ENCODE data around the gene RNASE1. TPM values are rescaled to one million over a fixed set of nuclear protein-coding genes. Genes with fewer than 3 reads are reported as not detected.

RNASE1 gene
- total RNA-seq, 1 donor from 2014 or later, result not detected

GRCh38 chr14:20798932-20799331 is 3.7 kb downstream of the RNASE1 start:
- peaks cover 18% of the 10 kb centered on the region for H3K4me1 ChIP-seq
- H3K36me3 ChIP-seq, result no peaks in the 10 kb centered on the region
- no peak overlapping the region for H3K4me3 ChIP-seq
- Mint-ChIP-seq H3K4me1 (peaks cover 16% of the 10 kb centered on the region), H3K27me3 (ENCODE audit: insufficient read depth, low read depth) (peaks cover 4% of the 10 kb centered on the region), H3K27ac (no peak overlapping the region), H3K36me3 (no peaks in the 10 kb centered on the region), H3K9me3 (no peaks in the 10 kb centered on the region), H3K4me3 (no peak overlapping the region)
- no peaks in the 10 kb centered on the region for H4K20me1 ChIP-seq (ENCODE audit: low read depth)
- H3K27me3 ChIP-seq, result no peaks in the 10 kb centered on the region
- no peaks in the 10 kb centered on the region for H3K79me2 ChIP-seq (ENCODE audit: low read depth)
- TF ChIP-seq EZH2phosphoT487 (IDR thresholded peaks at IDR 0.05) (no peak), EZH2 (IDR thresholded peaks at IDR 0.05) (no peak), CTCF (IDR thresholded peaks at IDR 0.05) (no peak)
- peak overlapping the region; percentile 67 for H3K4me2 ChIP-seq
- H3F3A ChIP-seq (ENCODE audit: low read depth), result no peaks in the 10 kb centered on the region
- no peak for DNase-seq (ENCODE audit: low spot score)
- no peaks in the 10 kb centered on the region for H3K9me3 ChIP-seq (ENCODE audit: low read depth)
- H2AFZ ChIP-seq (replicated peaks), result no peak overlapping the region
- H3K27ac ChIP-seq, result no peak overlapping the region
- H3K9ac ChIP-seq, result no peak overlapping the region

GRCh38 chr14:20798318-20798717 is 4.3 kb downstream of the RNASE1 start:
- H3K27ac Mint-ChIP-seq, result peak overlapping the region; percentile 29
- no peaks in the 10 kb centered on the region for H3K36me3 Mint-ChIP-seq
- no peaks in the 10 kb centered on the region for H3K9me3 Mint-ChIP-seq
- H3K27me3 Mint-ChIP-seq (ENCODE audit: insufficient read depth, low read depth), result peaks cover 2% of the 10 kb centered on the region
- H3K4me1 Mint-ChIP-seq, result peaks cover 16% of the 10 kb centered on the region
- no peaks in the 10 kb centered on the region for H3K36me3 ChIP-seq
- no peaks in the 10 kb centered on the region for H4K20me1 ChIP-seq (ENCODE audit: low read depth)
- H3K9me3 ChIP-seq (ENCODE audit: low read depth), result no peaks in the 10 kb centered on the region
- H3K4me3 ChIP-seq, result no peak overlapping the region
- no peak overlapping the region for H3K27ac ChIP-seq
- TF ChIP-seq EZH2phosphoT487 (IDR thresholded peaks at IDR 0.05), result no peak
- no peak for DNase-seq (ENCODE audit: low spot score)
- H3K4me2 ChIP-seq, result no peak overlapping the region
- H2AFZ ChIP-seq (replicated peaks), result no peak overlapping the region
- peaks cover 18% of the 10 kb centered on the region for H3K4me1 ChIP-seq
- H3K27me3 ChIP-seq, result no peaks in the 10 kb centered on the region
- H3K79me2 ChIP-seq (ENCODE audit: low read depth), result no peaks in the 10 kb centered on the region
- no peak overlapping the region for H3K9ac ChIP-seq
- H3K4me3 Mint-ChIP-seq, result no peak overlapping the region
- H3F3A ChIP-seq (ENCODE audit: low read depth), result no peaks in the 10 kb centered on the region

- no peak for DNase-seq (ENCODE audit: low spot score)
- no peak overlapping the region for H2AFZ ChIP-seq (replicated peaks)
- Mint-ChIP-seq H3K36me3 (no peaks in the 10 kb centered on the region), H3K27ac (no peak overlapping the region), H3K27me3 (ENCODE audit: insufficient read depth, low read depth) (peaks cover 2% of the 10 kb centered on the region), H3K4me1 (peaks cover 14% of the 10 kb centered on the region), H3K4me3 (no peak overlapping the region), H3K9me3 (no peaks in the 10 kb centered on the region)
- no peak overlapping the region for H3K9ac ChIP-seq
- no peak for TF ChIP-seq EZH2phosphoT487 (IDR thresholded peaks at IDR 0.05)
- no peak for TF ChIP-seq CTCF (IDR thresholded peaks at IDR 0.05)
- TF ChIP-seq EZH2 (IDR thresholded peaks at IDR 0.05), result no peak
- H3K79me2 ChIP-seq (ENCODE audit: low read depth), result no peaks in the 10 kb centered on the region
- no peaks in the 10 kb centered on the region for H3F3A ChIP-seq (ENCODE audit: low read depth)
- no peaks in the 10 kb centered on the region for H3K27me3 ChIP-seq
- no peak overlapping the region for H3K4me3 ChIP-seq
- no peaks in the 10 kb centered on the region for H4K20me1 ChIP-seq (ENCODE audit: low read depth)
- no peaks in the 10 kb centered on the region for H3K9me3 ChIP-seq (ENCODE audit: low read depth)
- H3K27ac ChIP-seq, result no peak overlapping the region
- H3K36me3 ChIP-seq, result no peaks in the 10 kb centered on the region
- H3K4me2 ChIP-seq, result no peak overlapping the region
- H3K4me1 ChIP-seq, result peaks cover 18% of the 10 kb centered on the region
These were observed 5.5 kb downstream of the RNASE1 start for GRCh38 chr14:20797164-20797563.

GRCh38 chr14:20794644-20795369 is 7.8 kb downstream of the RNASE1 start:
- no peak overlapping the region for H3K27ac ChIP-seq
- Mint-ChIP-seq H3K4me1 (peaks cover 8% of the 10 kb centered on the region), H3K27me3 (ENCODE audit: insufficient read depth, low read depth) (no peaks in the 10 kb centered on the region), H3K36me3 (no peaks in the 10 kb centered on the region), H3K4me3 (no peak overlapping the region), H3K9me3 (no peaks in the 10 kb centered on the region), H3K27ac (no peak overlapping the region)
- H3K4me3 ChIP-seq, result no peak overlapping the region
- H3K4me1 ChIP-seq, result peaks cover 14% of the 10 kb centered on the region
- TF ChIP-seq CTCF (IDR thresholded peaks at IDR 0.05) (no peak), EZH2 (IDR thresholded peaks at IDR 0.05) (no peak), EZH2phosphoT487 (IDR thresholded peaks at IDR 0.05) (no peak)
- no peak overlapping the region for H3K4me2 ChIP-seq
- no peaks in the 10 kb centered on the region for H3K79me2 ChIP-seq (ENCODE audit: low read depth)
- no peak for DNase-seq (ENCODE audit: low spot score)
- no peaks in the 10 kb centered on the region for H3F3A ChIP-seq (ENCODE audit: low read depth)
- H3K36me3 ChIP-seq, result no peaks in the 10 kb centered on the region
- H3K9me3 ChIP-seq (ENCODE audit: low read depth), result no peaks in the 10 kb centered on the region
- H4K20me1 ChIP-seq (ENCODE audit: low read depth), result no peaks in the 10 kb centered on the region
- H2AFZ ChIP-seq (replicated peaks), result no peak overlapping the region
- no peaks in the 10 kb centered on the region for H3K27me3 ChIP-seq
- no peak overlapping the region for H3K9ac ChIP-seq
